ENCODE data around the gene ERCC6L2. TPM values are rescaled to one million over a fixed set of nuclear protein-coding genes. Genes with fewer than 3 reads are reported as not detected.

ERCC6L2 gene, protein sequence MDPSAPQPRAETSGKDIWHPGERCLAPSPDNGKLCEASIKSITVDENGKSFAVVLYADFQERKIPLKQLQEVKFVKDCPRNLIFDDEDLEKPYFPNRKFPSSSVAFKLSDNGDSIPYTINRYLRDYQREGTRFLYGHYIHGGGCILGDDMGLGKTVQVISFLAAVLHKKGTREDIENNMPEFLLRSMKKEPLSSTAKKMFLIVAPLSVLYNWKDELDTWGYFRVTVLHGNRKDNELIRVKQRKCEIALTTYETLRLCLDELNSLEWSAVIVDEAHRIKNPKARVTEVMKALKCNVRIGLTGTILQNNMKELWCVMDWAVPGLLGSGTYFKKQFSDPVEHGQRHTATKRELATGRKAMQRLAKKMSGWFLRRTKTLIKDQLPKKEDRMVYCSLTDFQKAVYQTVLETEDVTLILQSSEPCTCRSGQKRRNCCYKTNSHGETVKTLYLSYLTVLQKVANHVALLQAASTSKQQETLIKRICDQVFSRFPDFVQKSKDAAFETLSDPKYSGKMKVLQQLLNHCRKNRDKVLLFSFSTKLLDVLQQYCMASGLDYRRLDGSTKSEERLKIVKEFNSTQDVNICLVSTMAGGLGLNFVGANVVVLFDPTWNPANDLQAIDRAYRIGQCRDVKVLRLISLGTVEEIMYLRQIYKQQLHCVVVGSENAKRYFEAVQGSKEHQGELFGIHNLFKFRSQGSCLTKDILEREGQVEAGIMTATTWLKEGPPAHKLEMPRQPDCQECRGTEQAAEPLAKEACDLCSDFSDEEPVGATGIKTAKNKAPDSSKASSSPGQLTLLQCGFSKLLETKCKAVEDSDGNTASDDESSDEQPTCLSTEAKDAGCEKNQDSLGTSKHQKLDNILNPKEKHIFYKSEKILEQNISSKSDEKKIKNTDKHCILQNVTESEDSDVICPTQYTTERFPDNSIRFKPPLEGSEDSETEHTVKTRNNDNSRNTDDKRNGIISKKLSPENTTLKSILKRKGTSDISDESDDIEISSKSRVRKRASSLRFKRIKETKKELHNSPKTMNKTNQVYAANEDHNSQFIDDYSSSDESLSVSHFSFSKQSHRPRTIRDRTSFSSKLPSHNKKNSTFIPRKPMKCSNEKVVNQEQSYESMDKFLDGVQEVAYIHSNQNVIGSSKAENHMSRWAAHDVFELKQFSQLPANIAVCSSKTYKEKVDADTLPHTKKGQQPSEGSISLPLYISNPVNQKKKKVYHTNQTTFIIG (N-terminal part only)
- 35.8 and 63.5 TPM in 2 replicates for total RNA-seq

DNA sequence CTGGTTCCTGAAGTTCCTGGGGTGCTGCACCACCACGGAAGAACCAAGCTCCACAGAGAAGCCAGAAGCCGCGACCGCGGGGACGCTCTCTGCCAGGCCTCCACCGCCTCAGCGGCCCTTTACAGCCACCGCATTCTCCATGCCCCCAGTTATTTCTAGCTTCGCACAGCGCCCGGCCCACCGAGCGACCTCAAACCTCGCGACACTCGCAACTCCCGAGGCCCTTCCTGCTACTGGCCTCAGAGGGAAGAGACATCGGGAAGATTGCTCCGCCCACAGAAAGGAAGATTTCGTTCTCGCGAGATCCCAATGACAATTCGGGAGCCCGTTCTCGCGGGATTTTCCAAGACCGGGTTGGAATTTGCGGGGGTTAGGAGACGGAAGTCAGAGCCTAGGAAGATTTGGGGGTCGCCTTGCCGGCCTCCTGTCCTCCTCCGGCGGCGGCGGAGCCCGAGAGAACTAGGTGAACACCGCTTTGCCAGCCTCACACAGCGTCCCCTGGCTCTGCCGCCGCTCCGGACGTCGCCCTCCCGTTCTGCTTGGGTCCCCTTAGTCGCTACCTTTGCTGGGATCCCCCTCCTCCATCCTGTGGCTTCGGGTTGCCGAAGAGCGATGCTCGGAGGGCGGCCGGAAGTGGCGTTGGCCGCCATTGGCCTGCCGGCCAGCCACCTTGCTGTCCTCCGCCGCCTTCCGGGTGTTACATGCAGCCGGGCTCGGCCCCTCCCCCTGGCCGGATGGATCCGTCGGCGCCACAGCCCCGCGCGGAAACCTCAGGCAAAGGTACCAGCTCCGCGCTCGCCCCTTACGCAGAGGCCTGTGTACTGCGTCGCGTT, at the start of gene ERCC6L2:
Gene ERCC6L2, plus strand, starts transcription at position 387 of the 833 bp plus-strand sequence. Its CDS starts 348 bp downstream, at position 735.

All from bladder microvascular endothelial cell (primary cell).